T-helper 1 cell treated with Interleukin-12 subunit alpha and Interleukin-12 subunit beta and Interleukin-4 antibody, amounts not matched to agents 30 ng/mL and 1 ng/mL, for 36 hours (primary cell): ENCODE results near the gene GPR32. TPM values are rescaled to one million over a fixed set of nuclear protein-coding genes. Genes with fewer than 3 reads are reported as not detected.
"Not testable (repeated sequence)": the region's sequence is repeated elsewhere in the genome, so short reads cannot be mapped to it uniquely, and the experiment has no call there.

Source experiments
- intact Hi-C: fragments of 100-400 bp; cut with micrococcal nuclease; formaldehyde crosslinking; loops from one replicate; pipeline ENCODE4 v1.15.1; 2024
- total RNA-seq: library from RNA; stranded (reverse); gene quantifications from 2 replicates; pipeline ENCODE4 v1.2.3, GENCODE V29; 2022

The GPR32 gene
- total RNA-seq, 1 donor from 2014 or later: not detected

- intact Hi-C loops: not testable (repeated sequence)
Observed at GRCh38 chr19:50747141-50747540, 23.1 kb upstream of the GPR32 start.

- intact Hi-C loops: no loop called here
Observed at GRCh38 chr19:50749490-50749889, 20.8 kb upstream of the GPR32 start.

- intact Hi-C loops: no loop called here
Observed at GRCh38 chr19:50750010-50750409, 20.3 kb upstream of the GPR32 start.

- intact Hi-C loops: no loop called here
Observed at GRCh38 chr19:50753879-50754278, 16.4 kb upstream of the GPR32 start.

- intact Hi-C loops: not testable (repeated sequence)
Observed at GRCh38 chr19:50756244-50756643, 14.0 kb upstream of the GPR32 start.

GRCh38 chr19:50757624-50758023, 12.6 kb upstream of the GPR32 start:
- intact Hi-C loops: not testable (repeated sequence)

- intact Hi-C loops: not testable (repeated sequence)
Observed at GRCh38 chr19:50759076-50759475, 11.2 kb upstream of the GPR32 start.

- intact Hi-C loops: no loop called here
Observed at GRCh38 chr19:50759886-50760285, 10.4 kb upstream of the GPR32 start.

- intact Hi-C loops: not testable (repeated sequence)
Observed at GRCh38 chr19:50761501-50761900, 8.8 kb upstream of the GPR32 start.

GRCh38 chr19:50763521-50763920, 6.7 kb upstream of the GPR32 start:
- intact Hi-C loops: not testable (repeated sequence)

- intact Hi-C loops: no loop called here
Observed at GRCh38 chr19:50764409-50764808, 5.9 kb upstream of the GPR32 start.

- intact Hi-C loops: not testable (repeated sequence)
Observed at GRCh38 chr19:50766746-50767145, 3.5 kb upstream of the GPR32 start.

GRCh38 chr19:50767263-50767662, 3.0 kb upstream of the GPR32 start:
- intact Hi-C loops: not testable (repeated sequence)

GRCh38 chr19:50768277-50768676, 2.0 kb upstream of the GPR32 start:
- intact Hi-C loops: no loop called here

- intact Hi-C loops: no loop called here
Observed at GRCh38 chr19:50770888-50771287, 624 bp downstream of the GPR32 start.

- intact Hi-C loops: no loop called here
Observed at GRCh38 chr19:50772476-50772875, 2.2 kb downstream of the GPR32 start.

GRCh38 chr19:50772912-50773311, 2.6 kb downstream of the GPR32 start:
- intact Hi-C loops: not testable (repeated sequence)

GRCh38 chr19:50773454-50773853, 3.2 kb downstream of the GPR32 start:
- intact Hi-C loops: not testable (repeated sequence)

GRCh38 chr19:50776131-50776530, 5.9 kb downstream of the GPR32 start:
- intact Hi-C loops: no loop called here

GRCh38 chr19:50777261-50777660, 7.0 kb downstream of the GPR32 start:
- intact Hi-C loops: no loop called here

GRCh38 chr19:50777830-50778303, 7.6 kb downstream of the GPR32 start:
- intact Hi-C loops: no loop called here

GRCh38 chr19:50778906-50779430, 8.7 kb downstream of the GPR32 start:
- intact Hi-C loops: no loop called here

- intact Hi-C loops: no loop called here
Observed at GRCh38 chr19:50779504-50780457, 9.5 kb downstream of the GPR32 start.
